ENCODE measurements around the gene NKX2-8.

GRCh38 chr14:36556811-36557433 lies 25.5 kb downstream of the NKX2-8 start:
- TF ChIP-seq RAD21 (CRISPR knock-in tag; IDR thresholded peaks at IDR 0.05) (peak; percentile 34; the same call in 1 of the 2 replicates), SIN3A (IDR thresholded peaks at IDR 0.05; ENCODE audit: borderline replicate concordance, low read depth, low read length) (no peak), ZNF841 (CRISPR knock-in tag; IDR thresholded peaks at IDR 0.05; ENCODE audit: borderline replicate concordance) (no peak), ZXDC (CRISPR knock-in tag; IDR thresholded peaks at IDR 0.05) (no peak), HMGXB4 (CRISPR knock-in tag; IDR thresholded peaks at IDR 0.05; ENCODE audit: borderline replicate concordance in 1 of 2, low read depth in 1 of 2) (no peak), CTCF (CRISPR knock-in tag; IDR thresholded peaks at IDR 0.05) (peak; percentile 81), TFE3 (CRISPR knock-in tag; IDR thresholded peaks at IDR 0.05) (no peak), ZGPAT (CRISPR knock-in tag; IDR thresholded peaks at IDR 0.05) (no peak), ZNF431 (CRISPR knock-in tag; IDR thresholded peaks at IDR 0.05; ENCODE audit: borderline replicate concordance, low read depth) (no peak), POLR2A (IDR thresholded peaks at IDR 0.05; ENCODE audit: insufficient read depth in 1 of 2, low read depth in 2 of 2, low read length in 2 of 2) (no peak)
